ENCODE results near the gene CCDC180.

GRCh38 chr9:97311798-97312500 lies 4.5 kb downstream of the CCDC180 start:
- no peak for TF ChIP-seq CTCF (conservative IDR thresholded peaks at IDR 0.05 in 1 of 2, IDR thresholded peaks at IDR 0.05 in 1 of 2; ENCODE audit: extremely low read depth in 1 of 2, insufficient read depth in 1 of 2, low read depth in 1 of 2, low read length in 2 of 2)
- TF ChIP-seq EZH2 (IDR thresholded peaks at IDR 0.05; ENCODE audit: borderline replicate concordance, low read length) = no peak

Data from mammary epithelial cell (primary cell).